NCI-H2196 treated with DMSO at 0.1 percent for 48 hours (cell line): ENCODE data around the gene ADAMTSL1.
"Not testable (repeated sequence)": the region's sequence is repeated elsewhere in the genome, so short reads cannot be mapped to it uniquely, and the experiment has no call there.

Experiments used
- DNase-seq: peaks from one replicate; lab custom pipeline; 2025; ENCODE audit not compliant: unreplicated experiment; lab: John Stamatoyannopoulos, UW

ADAMTSL1 gene

GRCh38 chr9:18849270-18849669 lies 375.3 kb downstream of the ADAMTSL1 start:
- DNase-seq = no peak

- DNase-seq = no peak
These were observed 376.1 kb downstream of the ADAMTSL1 start for GRCh38 chr9:18849890-18850677.

GRCh38 chr9:18851069-18851795 lies 377.3 kb downstream of the ADAMTSL1 start:
- no peak for DNase-seq

- DNase-seq = peak; percentile 23
These were observed 381.7 kb downstream of the ADAMTSL1 start for GRCh38 chr9:18855656-18856055.

GRCh38 chr9:18857334-18857733 lies 383.4 kb downstream of the ADAMTSL1 start:
- no peak for DNase-seq

DNA sequence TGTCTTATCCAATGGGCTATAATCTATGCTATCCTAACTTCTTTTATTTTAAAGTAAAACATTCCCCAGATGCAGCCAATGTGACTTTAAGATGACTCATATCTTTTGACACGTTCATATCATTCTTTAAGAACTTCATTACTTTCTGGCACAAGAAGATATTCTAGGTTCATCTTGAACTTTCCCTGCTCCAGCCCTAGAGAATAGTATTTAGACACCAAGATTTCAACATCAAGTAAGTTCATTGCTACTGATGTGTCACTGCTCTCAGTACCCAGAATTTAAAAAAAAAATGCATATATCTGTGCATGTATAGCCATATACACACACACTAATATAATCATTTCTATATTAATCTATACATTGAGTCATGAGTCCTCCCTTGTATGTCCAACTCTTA lies 383.8 kb downstream of the ADAMTSL1 start:
- DNase-seq = no peak

GRCh38 chr9:18861609-18862544 lies 387.9 kb downstream of the ADAMTSL1 start:
- DNase-seq = no peak

- DNase-seq = no peak
These were observed 389.8 kb downstream of the ADAMTSL1 start for GRCh38 chr9:18863791-18864190.

DNA sequence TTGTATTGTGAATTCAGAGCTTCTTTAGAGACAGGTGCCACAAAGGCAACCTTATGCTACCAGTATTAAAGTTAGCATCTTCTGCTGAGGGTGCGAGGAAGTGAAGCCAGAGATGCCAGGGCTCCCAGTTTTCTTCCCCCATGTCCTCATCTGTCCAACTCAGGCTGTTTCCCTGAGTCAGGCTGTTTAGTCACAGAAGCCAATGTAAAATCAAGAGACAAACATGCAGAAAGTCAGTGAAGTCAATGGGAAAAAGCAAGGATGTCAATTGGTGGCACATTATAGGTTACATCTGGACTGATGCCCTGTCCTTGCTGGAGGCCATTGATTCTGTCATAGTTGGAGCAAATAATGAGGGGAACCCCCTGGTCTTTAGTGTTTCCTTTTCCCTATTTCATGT lies 390.6 kb downstream of the ADAMTSL1 start:
- DNase-seq = no peak

DNA sequence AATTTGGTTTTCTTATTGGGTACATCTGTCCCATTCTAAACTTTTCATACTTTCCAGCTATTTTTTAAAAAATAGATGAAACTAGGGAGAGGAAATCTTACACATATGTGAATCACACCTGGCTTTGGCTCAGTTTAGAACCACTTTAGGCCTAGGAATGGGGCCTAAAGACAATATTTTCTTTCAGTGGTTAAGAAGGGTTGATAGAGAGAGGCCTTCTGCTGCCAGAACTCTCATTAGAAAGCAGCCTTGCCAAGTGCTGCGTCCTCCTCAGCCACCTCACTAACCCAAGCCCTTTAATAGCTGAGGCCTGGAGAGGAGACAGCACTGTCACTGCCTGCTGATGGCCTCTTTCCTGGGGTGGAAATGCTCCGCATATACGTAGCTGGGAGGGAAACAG lies 391.6 kb downstream of the ADAMTSL1 start:
- no peak for DNase-seq

DNA sequence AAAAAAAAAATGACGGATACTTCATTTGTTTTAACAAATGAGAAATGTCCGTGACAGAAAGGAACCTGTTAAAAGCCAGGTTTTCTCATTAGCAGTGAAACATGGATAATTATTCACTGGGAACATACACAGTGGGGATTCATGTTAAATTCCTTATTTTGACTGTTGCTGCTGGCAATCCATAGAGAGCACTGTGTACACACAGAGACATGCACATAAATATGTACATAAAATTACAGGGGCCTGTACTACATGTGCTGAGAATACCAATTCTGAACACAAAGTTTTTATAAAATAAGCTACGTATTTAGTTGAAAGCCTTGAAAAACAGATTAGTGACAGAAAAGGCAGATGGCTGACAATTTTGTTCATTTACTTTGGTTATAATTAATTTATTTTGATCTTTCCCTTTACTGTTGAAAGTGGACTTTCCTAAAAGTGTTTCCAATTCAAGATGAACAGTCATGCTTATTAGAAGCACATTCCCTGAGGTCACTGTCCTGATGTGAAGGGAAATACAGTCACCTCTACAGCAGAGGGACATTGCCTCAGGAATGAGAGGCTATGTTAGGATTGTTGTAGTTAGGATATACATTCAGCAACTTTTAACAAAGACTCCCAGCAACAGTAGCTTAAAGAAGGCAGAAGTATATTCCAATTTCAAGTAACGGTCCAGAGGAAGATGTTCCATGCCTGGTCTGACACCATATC lies 392.3 kb downstream of the ADAMTSL1 start:
- DNase-seq = no peak

GRCh38 chr9:18869725-18870124 lies 395.8 kb downstream of the ADAMTSL1 start:
- no peak for DNase-seq

DNA sequence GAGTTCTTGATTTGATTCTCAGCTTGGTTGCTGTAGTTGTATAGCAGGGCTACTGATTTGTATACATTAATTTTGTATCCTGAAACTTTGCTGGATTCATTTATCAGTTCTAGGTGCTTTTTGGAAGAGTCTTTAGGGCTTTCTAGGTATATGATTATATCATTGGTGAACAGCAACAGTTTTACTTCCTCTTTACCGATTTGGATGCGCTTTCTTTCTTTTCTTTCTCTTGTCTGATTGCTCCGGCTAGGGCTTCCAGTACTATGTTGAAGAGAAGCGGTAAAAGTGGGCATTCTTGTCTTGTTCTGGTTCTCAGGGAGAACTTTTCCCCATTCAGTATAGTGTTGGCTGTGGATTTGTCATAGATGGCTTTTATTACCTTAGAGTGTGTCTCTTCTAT lies 400.1 kb downstream of the ADAMTSL1 start:
- no peak for DNase-seq

- not testable (repeated sequence) for DNase-seq
These were observed 401.0 kb downstream of the ADAMTSL1 start for GRCh38 chr9:18874990-18875389.

DNA sequence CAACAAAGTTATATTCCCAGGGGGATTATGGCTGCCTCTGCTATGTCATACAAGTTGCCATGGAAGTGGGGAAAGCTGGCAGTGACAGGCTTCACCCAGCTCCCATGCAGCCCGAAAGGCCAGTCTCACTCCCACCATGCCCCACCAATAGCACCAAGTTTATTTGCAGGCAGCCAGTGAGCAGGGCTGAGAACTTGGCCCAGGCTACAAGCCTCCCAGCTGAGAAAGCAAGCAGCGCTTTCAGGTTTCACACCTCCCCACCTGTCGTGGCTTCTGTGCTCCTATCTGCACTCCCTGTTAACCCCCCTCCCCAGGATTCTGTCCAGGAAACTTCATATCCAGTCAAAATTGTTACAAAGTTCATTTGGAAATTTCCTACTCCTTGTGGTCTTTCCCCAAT lies 404.0 kb downstream of the ADAMTSL1 start:
- no peak for DNase-seq

DNA sequence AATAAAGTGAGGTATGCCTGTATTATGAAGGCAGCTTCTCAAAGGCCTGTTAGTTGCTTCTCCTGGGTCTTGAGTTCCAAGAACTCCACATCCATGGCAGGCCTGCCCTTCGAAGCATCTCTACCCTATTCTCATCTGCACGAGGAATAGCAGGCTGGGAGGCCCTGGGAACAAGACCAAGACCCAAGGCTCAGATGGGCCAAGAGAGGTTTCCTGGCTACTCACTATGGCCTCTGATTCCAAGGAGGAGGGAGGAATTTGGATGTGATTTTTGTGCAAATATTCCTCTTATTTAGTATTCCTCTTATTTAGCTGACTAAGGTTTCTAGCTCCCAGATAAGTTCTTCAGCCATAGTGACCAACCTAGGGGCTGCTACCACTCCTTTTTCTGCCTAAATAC lies 407.8 kb downstream of the ADAMTSL1 start:
- DNase-seq = no peak

GRCh38 chr9:18887546-18887945 lies 413.6 kb downstream of the ADAMTSL1 start:
- DNase-seq = no peak

DNA sequence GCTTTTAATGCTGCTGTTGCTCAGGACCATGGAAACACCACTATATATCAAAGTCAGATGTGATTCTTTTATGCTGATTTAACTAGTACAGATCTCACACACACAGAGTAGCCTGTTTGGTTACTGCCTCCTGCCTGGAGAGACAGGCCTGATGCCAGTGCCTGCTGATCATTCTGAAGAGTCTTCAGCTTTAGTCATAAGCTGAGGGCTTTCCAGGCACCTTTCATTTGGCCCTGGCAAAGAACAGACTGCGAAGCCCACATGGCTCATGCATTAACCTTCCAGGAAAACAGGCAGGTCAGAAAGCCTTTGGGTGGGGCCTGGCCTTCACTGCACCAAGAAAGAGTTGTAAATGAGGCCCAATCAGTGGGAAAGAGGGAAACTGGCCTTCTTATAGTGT lies 414.3 kb downstream of the ADAMTSL1 start:
- no peak for DNase-seq

GRCh38 chr9:18889550-18889949 lies 415.6 kb downstream of the ADAMTSL1 start:
- no peak for DNase-seq

GRCh38 chr9:18890372-18890771 lies 416.4 kb downstream of the ADAMTSL1 start:
- no peak for DNase-seq
